Transverse colon (tissue), 4 donors: Measurements from ENCODE around the gene FOSL2. TPM values are rescaled to one million over a fixed set of nuclear protein-coding genes. Genes with fewer than 3 reads are reported as not detected.

Experiments
- DNase-seq: peaks from one replicate; pipeline ENCODE4 v3.0.0-alpha.2; 2019
- H3K27ac ChIP-seq, 4 donors: fragments of 200-600 bp; sonication (generic); 2 replicates each; pipeline ENCODE4 v1.5.1; 2016 to 2018; ENCODE audit warnings: inconsistent platforms in 4 of 4
- H3K27me3 ChIP-seq: fragments of 200-600 bp; sonication (generic); 2 replicates; pipeline ENCODE4 v1.5.1; 2017; ENCODE audit warnings: inconsistent platforms
- H3K36me3 ChIP-seq, 4 donors: fragments of 200-600 bp; sonication (generic); 2 replicates each; pipeline ENCODE4 v1.5.1; 2017 to 2019; ENCODE audit warnings: inconsistent platforms in 4 of 4
- H3K4me1 ChIP-seq, 4 donors: fragments of 200-600 bp; sonication (generic); 2 replicates each; pipeline ENCODE4 v1.5.1; 2017 to 2020; ENCODE audit warnings: inconsistent platforms in 4 of 4
- H3K4me3 ChIP-seq, 4 donors: fragments of 200-600 bp; sonication (generic); 1 replicate in 1 of 4; 2 replicates in 3 of 4; pipeline versions ENCODE4 v1.5.1 to v1.6.1; 2017 to 2019; ENCODE audit warnings: inconsistent platforms in 4 of 4
- H3K9me3 ChIP-seq, 2 donors: fragments of 200-600 bp; sonication (generic); 2 replicates each; pipeline ENCODE4 v1.5.1; 2017 to 2019; ENCODE audit warnings: inconsistent platforms in 2 of 2
- CTCF ChIP-seq, 5 experiments: fragments of 200-600 bp in 3 of 5; fragments of 450-650 bp in 2 of 5; sonication (generic) in 3 of 5; IDR thresholded peaks; 1 replicate in 2 of 5; 2 replicates in 3 of 5; pipeline ENCODE4 v1.5.1; 2016 to 2017; ENCODE audit warnings: antibody characterized with exemption in 5 of 5, inconsistent platforms in 3 of 5, mild to moderate bottlenecking in 2 of 5, moderate library complexity in 1 of 5
- EP300 ChIP-seq: sonication (generic); formaldehyde crosslinking; IDR thresholded peaks from one replicate; pipeline ENCODE4 v1.6.1; 2017; ENCODE audit warnings: antibody characterized with exemption, low read depth
- POLR2A ChIP-seq: fragments of 450-650 bp; IDR thresholded peaks from one replicate; pipeline ENCODE4 v1.6.1; 2016; ENCODE audit warnings: antibody characterized with exemption, mild to moderate bottlenecking, moderate library complexity
- POLR2AphosphoS5 ChIP-seq, 3 donors: sonication (generic); formaldehyde crosslinking; IDR thresholded peaks; one replicate each; pipeline ENCODE4 v1.6.1; 2016; ENCODE audit warnings: antibody characterized with exemption in 3 of 3
- WGBS, 2 donors: methylation state at CpG; one replicate each; pipeline ENCODE4 v1.1.5; 2018; ENCODE audit warnings: low coverage in 1 of 2; 5-methylcytosine and 5-hydroxymethylcytosine counted together
- in situ Hi-C, 4 donors: fragments of 200-750 bp; cut with MboI; loops; one replicate each; pipeline versions ENCODE4 v1.15.0 to v1.15.1; 2017; ENCODE audit warnings: low sequenced_read_pairs in 3 of 4, low pct_ligation_motif_present in 1 of 4, low pct_unique_long_range_greater_than_20kb in 1 of 4
- intact Hi-C: fragments of 100-400 bp; cut with DNase I; formaldehyde crosslinking; loops from one replicate; pipeline ENCODE4 v1.15.1; 2023; ENCODE audit warnings: low total_unique reads
- total RNA-seq, 4 donors: library from RNA; depleted of rRNA; stranded (reverse); fragments of >200 nt; gene quantifications; one replicate each; pipeline ENCODE4 v1.1.0, GENCODE V29; 2016

Gene FOSL2
- total RNA-seq, 4 donors from 2014 or later, result 135 to 358 (median 233) TPM

- 0 to 1% methylated on average over 20 to 70 of the region's 70 CpGs for WGBS, 2 donors
- intact Hi-C loops, result loop anchor here (2.0 to 10.0 kb wide), 4 partner anchors 49 to 501 kb away; partner anchors contain the start of genes BABAM2 and RBKS
Observed at GRCh38 chr2:28391564-28392296, 928 bp upstream of the FOSL2 start.

GRCh38 chr2:28393114-28393836 is 617 bp downstream of the FOSL2 start:
- peak overlapping the region; percentile 100 for H3K27ac ChIP-seq
- H3K4me1 ChIP-seq, result peaks cover 14 to 39% (median 27%) of the 10 kb centered on the region in 4 donors
- in situ Hi-C loops (no loop called here), intact Hi-C loops (loop anchor here (2.0 to 10.0 kb wide), 4 partner anchors 51 to 502 kb away; partner anchors contain the start of genes BABAM2 and RBKS)
- DNase-seq, result peak; percentile 60
- H3K36me3 ChIP-seq, result no peaks in the 10 kb centered on the region
- no peaks in the 10 kb centered on the region for H3K27me3 ChIP-seq
- H3K4me3 ChIP-seq, result peak overlapping the region; percentile 68 to 99 (median 88)
- no peaks in the 10 kb centered on the region for H3K9me3 ChIP-seq
- 0 to 1% methylated on average over 6 to 74 of the region's 81 CpGs for WGBS, 2 donors
- TF ChIP-seq POLR2AphosphoS5 (IDR thresholded peaks at IDR 0.05) (peak; percentile 55 to 82 (median 71)), POLR2A (no peak)

More at GRCh38 chr2:28391564-28392296, 928 bp upstream of the FOSL2 start:
- Histone ChIP-seq H3K9me3 (no peaks in the 10 kb centered on the region), H3K27me3 (no peaks in the 10 kb centered on the region), H3K36me3 (no peaks in the 10 kb centered on the region), H3K4me1 (peaks cover 6 to 25% (median 12%) of the 10 kb centered on the region in 4 donors), H3K4me3 (peak overlapping the region; percentile 75 to 99 (median 88)), H3K27ac (peak overlapping the region; percentile 100)
- in situ Hi-C loops, result no loop called here
- TF ChIP-seq EP300 (peak; percentile 89), POLR2AphosphoS5 (IDR thresholded peaks at IDR 0.05) (peak; percentile 77 to 85 (median 81)), POLR2A (no peak), CTCF (IDR thresholded peaks at IDR 0.05) (peak in 2 of 5 experiments; percentile 7 to 25)
- DNase-seq, result peak; percentile 98

GRCh38 chr2:28394331-28394877 is 1.7 kb downstream of the FOSL2 start:
- Histone ChIP-seq H3K36me3 (no peaks in the 10 kb centered on the region), H3K4me3 (peak overlapping the region; percentile 68 to 99 (median 88)), H3K27ac (peak overlapping the region; percentile 100), H3K4me1 (peaks cover 25 to 48% (median 36%) of the 10 kb centered on the region in 4 donors), H3K9me3 (no peaks in the 10 kb centered on the region), H3K27me3 (no peaks in the 10 kb centered on the region)
- WGBS, 2 donors, result 13% methylated on average over 21 of the region's 21 CpGs; no CpG with 5 or more reads in 1 of the 2 donors
- intact Hi-C loops, result loop anchor here (5.0 to 10.0 kb wide), 3 partner anchors 52 to 230 kb away; no protein-coding TSS in a partner anchor
- in situ Hi-C loops, result no loop called here
- DNase-seq, result peak; percentile 69
- no peak for TF ChIP-seq EP300
- TF ChIP-seq POLR2A, result peak; percentile 75
- TF ChIP-seq POLR2AphosphoS5 (IDR thresholded peaks at IDR 0.05), result peak; percentile 63 to 81 (median 72)

DNA sequence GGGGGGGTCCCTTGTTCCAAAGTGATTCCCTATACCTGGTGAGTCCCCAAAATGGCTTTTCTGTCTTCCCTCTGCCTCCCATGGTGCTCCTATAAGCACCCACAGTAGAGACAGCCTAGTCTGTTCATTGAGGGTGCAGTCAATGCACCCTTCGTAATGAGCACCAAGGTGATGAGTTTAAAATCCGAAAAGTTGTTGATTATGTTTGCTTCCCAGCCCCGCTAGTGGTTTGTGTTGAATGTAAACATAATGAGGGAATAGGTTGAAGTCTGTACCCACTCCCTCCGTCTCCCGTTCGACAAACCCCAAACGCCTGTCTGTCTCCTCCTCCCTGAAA is 2.3 kb downstream of the FOSL2 start:
- no peak for DNase-seq
- intact Hi-C loops (loop anchor here (5.0 to 10.0 kb wide), 4 partner anchors 53 to 623 kb away; partner anchors contain the start of gene MRPL33), in situ Hi-C loops (no loop called here)
- Histone ChIP-seq H3K27ac (peak overlapping the region; percentile 100), H3K4me1 (peaks cover 25 to 47% (median 36%) of the 10 kb centered on the region in 4 donors), H3K36me3 (no peaks in the 10 kb centered on the region), H3K27me3 (no peaks in the 10 kb centered on the region), H3K9me3 (no peaks in the 10 kb centered on the region), H3K4me3 (peak overlapping the region; percentile 68 to 99 (median 88))
- no peak for TF ChIP-seq POLR2A
- TF ChIP-seq CTCF (IDR thresholded peaks at IDR 0.05), result no peak
- TF ChIP-seq EP300, result no peak
- no peak for TF ChIP-seq POLR2AphosphoS5 (IDR thresholded peaks at IDR 0.05)
- WGBS, 2 donors, result 8% methylated on average over 7 of the region's 7 CpGs; no CpG with 5 or more reads in 1 of the 2 donors
